IgD-negative memory B cell (primary cell): Measurements from ENCODE around the gene SLC18A3. TPM values are rescaled to one million over a fixed set of nuclear protein-coding genes. Genes with fewer than 3 reads are reported as not detected.
A peak's percentile ranks its signal among the peaks of the same experiment; 100 is the strongest.

ENCODE experiments used
- H3K27ac Mint-ChIP-seq, 3 donors: one replicate each; pipeline ENCODE4 v1.8.0; 2020 to 2022; ENCODE audit warnings: mild to moderate bottlenecking in 3 of 3, mixed read lengths in 3 of 3, moderate library complexity in 1 of 3
- H3K27me3 Mint-ChIP-seq: one replicate; pipeline ENCODE4 v1.8.0; 2021; ENCODE audit warnings: mixed read lengths
- H3K36me3 Mint-ChIP-seq: one replicate; pipeline ENCODE4 v1.8.0; 2020; ENCODE audit warnings: mild to moderate bottlenecking, mixed read lengths
- H3K4me1 Mint-ChIP-seq, 3 donors: one replicate each; pipeline ENCODE4 v1.8.0; 2020 to 2022; ENCODE audit warnings: mixed read lengths in 3 of 3, mild to moderate bottlenecking in 1 of 3
- H3K4me3 Mint-ChIP-seq, 4 donors: one replicate each; pipeline ENCODE4 v1.8.0; 2020 to 2022; ENCODE audit warnings: mild to moderate bottlenecking in 4 of 4, mixed read lengths in 4 of 4, moderate library complexity in 3 of 4
- H3K9me3 Mint-ChIP-seq, 3 donors: one replicate each; pipeline ENCODE4 v1.8.0; 2020 to 2021; ENCODE audit warnings: mixed read lengths in 3 of 3, mild to moderate bottlenecking in 1 of 3
- polyA plus RNA-seq: library from polyadenylated mRNA; unstranded; fragments of 300-500 nt; fragmentation: Illumina TruSeq; gene quantifications from one replicate; pipeline ENCODE4 v1.2.3, GENCODE V29; 2021

SLC18A3 gene
- polyA plus RNA-seq, 1 donor from 2014 or later: not detected

DNA sequence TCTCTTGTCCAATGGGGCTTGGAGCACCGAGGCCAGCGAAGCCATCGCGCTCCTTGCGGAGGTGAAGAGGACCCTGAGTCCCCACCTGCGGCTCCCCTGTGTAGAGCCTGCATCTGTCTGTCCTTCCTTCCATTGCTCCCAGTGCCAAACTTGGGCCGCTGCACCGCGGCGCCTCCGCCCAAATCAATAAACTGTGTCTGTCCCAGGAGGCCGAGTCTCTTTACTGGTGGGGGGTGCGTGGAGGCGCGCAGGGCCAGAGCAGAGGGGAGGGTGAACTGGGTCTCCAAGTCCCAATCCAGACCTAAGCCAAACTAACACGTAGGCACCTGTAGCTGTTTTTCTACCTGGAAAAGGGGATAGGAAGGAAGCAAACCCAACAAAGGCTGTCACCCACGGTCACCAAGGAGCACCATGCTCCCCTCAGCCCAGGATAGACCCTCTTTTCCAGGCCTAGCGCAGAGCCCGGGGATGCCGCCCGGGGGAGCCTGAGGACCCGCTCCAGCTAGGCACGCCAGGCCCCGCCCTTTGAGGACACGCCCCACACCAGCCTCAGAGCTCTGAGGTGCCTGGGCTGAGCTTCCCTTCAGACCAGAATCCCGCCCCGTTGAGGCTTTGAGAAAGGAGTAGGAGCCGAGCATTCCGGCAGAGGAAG is 2.5 kb downstream of the SLC18A3 start:
- H3K4me1 Mint-ChIP-seq: peaks cover 9 to 10% (median 9%) of the 10 kb centered on the region in 3 donors
- peaks cover 0 to 4% (median 2%) of the 10 kb centered on the region in 3 donors for H3K9me3 Mint-ChIP-seq
- H3K36me3 Mint-ChIP-seq: no peaks in the 10 kb centered on the region
- H3K27ac Mint-ChIP-seq: peak overlapping the region in 2 of 3 donors; percentile 64 to 81
- H3K27me3 Mint-ChIP-seq: peaks cover 68% of the 10 kb centered on the region
- no peak overlapping the region for H3K4me3 Mint-ChIP-seq

GRCh38 chr10:49613165-49613881 is 3.2 kb downstream of the SLC18A3 start:
- Mint-ChIP-seq H3K27me3 (peaks cover 66% of the 10 kb centered on the region), H3K4me1 (peaks cover 9 to 10% (median 9%) of the 10 kb centered on the region in 3 donors), H3K36me3 (no peaks in the 10 kb centered on the region), H3K27ac (peak overlapping the region in 1 of 3 donors; percentile 64), H3K9me3 (peaks cover 0 to 4% (median 2%) of the 10 kb centered on the region in 3 donors), H3K4me3 (peak overlapping the region in 2 of 4 donors; percentile 43 to 79)

- no peaks in the 10 kb centered on the region for H3K36me3 Mint-ChIP-seq
- H3K9me3 Mint-ChIP-seq: peaks cover 0 to 3% (median 2%) of the 10 kb centered on the region in 3 donors
- H3K27ac Mint-ChIP-seq: peak within 1 kb of the TSS in 1 of 3 donors; percentile 64
- peak within 1 kb of the TSS in 2 of 4 donors; percentile 43 to 79 for H3K4me3 Mint-ChIP-seq
- H3K27me3 Mint-ChIP-seq: peaks cover 62% of the 10 kb centered on the region
- peaks cover 7 to 10% (median 9%) of the 10 kb centered on the region in 3 donors for H3K4me1 Mint-ChIP-seq
Observed at GRCh38 chr10:49613882-49614241, 3.8 kb downstream of the SLC18A3 start, which contains the start of gene CHAT. TSS of gene CHAT (plus strand) at chr10:49614037. CDS start at chr10:49614190, 153 bp downstream.

- H3K4me3 Mint-ChIP-seq: peak overlapping the region in 1 of 4 donors; percentile 43
- H3K9me3 Mint-ChIP-seq: peaks cover 0 to 3% (median 2%) of the 10 kb centered on the region in 3 donors
- no peaks in the 10 kb centered on the region for H3K36me3 Mint-ChIP-seq
- H3K27ac Mint-ChIP-seq: no peak overlapping the region
- peaks cover 7 to 10% (median 9%) of the 10 kb centered on the region in 3 donors for H3K4me1 Mint-ChIP-seq
- H3K27me3 Mint-ChIP-seq: peaks cover 61% of the 10 kb centered on the region
Observed at GRCh38 chr10:49614242-49615198, 4.4 kb downstream of the SLC18A3 start.

DNA sequence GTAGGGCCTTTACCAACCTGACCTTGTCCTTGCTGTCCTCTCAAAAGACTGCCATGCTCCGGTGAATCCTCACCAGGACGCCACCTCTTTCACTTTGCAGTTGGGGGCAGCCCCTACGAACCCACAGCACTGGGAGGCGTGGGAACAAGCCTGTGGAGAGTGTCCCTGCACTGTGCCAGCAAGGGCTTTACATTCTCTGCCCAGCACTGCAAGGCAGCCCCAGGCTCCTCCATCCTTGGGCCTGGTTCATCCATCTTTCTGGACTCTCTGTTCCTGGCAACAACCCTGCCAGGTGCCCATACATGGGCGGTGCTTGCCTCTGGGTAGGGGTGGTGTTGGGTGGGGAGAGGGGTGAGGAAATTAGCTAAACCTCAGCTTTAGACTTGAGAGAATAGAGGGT is 5.1 kb downstream of the SLC18A3 start:
- Mint-ChIP-seq H3K4me1 (peaks cover 7 to 10% (median 9%) of the 10 kb centered on the region in 3 donors), H3K9me3 (peaks cover 0 to 3% (median 2%) of the 10 kb centered on the region in 3 donors), H3K36me3 (no peaks in the 10 kb centered on the region), H3K27me3 (peaks cover 62% of the 10 kb centered on the region), H3K4me3 (peak overlapping the region in 1 of 4 donors; percentile 39), H3K27ac (no peak overlapping the region)

DNA sequence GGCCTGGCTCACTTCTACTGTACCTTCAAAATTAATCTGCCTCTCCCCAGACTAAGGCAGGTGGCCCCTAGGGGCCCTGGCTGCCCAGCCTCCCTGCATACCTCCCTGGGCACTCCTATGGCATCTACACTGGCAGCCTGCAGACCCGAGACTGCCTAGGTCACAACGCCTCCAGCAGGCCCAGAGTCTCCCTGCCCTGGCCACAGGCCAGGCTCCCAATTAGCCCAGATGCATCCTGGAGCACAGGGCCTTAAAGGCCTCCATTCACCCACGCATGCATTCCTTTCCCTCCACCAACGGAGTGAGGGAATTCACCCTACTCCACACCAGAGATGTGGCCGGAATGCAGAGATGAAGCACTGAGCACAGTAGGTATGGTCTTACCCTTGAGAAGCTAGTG is 5.6 kb downstream of the SLC18A3 start:
- H3K36me3 Mint-ChIP-seq: no peaks in the 10 kb centered on the region
- peaks cover 7 to 10% (median 9%) of the 10 kb centered on the region in 3 donors for H3K4me1 Mint-ChIP-seq
- peaks cover 0 to 3% (median 2%) of the 10 kb centered on the region in 3 donors for H3K9me3 Mint-ChIP-seq
- no peak overlapping the region for H3K27ac Mint-ChIP-seq
- peaks cover 64% of the 10 kb centered on the region for H3K27me3 Mint-ChIP-seq
- no peak overlapping the region for H3K4me3 Mint-ChIP-seq

DNA sequence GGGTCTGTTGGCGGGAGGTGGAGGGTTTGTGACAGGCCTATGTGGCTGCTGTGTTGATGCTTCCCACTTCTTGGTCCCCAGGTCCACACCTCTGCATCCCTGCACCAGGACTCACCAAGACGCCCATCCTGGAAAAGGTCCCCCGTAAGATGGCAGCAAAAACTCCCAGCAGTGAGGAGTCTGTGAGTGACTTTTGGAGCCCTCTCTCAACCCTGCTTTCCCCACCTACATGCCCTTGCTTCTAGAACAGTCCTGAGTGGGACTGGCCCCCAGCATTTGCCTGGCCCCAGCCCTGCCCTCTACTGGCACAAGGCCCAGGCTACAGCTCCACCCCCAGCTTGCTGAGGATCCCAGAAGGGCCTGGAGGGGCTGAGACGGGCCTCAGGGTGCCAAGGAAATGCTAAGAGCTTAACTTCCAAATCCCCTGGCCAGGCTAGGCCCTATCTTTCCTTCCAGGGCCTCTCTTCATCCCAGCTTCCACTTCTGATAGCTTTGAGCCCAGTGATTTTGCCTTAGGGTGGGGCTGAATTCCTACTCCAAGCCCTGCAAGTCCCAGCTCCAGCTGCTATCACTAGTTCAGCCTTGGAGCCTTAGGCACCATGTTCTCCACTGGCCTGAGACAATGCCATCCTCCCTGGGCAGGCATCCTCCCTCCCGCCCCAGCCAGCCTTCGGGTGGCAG is 6.5 kb downstream of the SLC18A3 start:
- Mint-ChIP-seq H3K27me3 (peaks cover 58% of the 10 kb centered on the region), H3K9me3 (peaks cover 0 to 3% (median 0%) of the 10 kb centered on the region in 3 donors), H3K4me3 (peak overlapping the region in 1 of 4 donors; percentile 73), H3K36me3 (no peaks in the 10 kb centered on the region), H3K27ac (no peak overlapping the region), H3K4me1 (peaks cover 7 to 10% (median 9%) of the 10 kb centered on the region in 3 donors)

DNA sequence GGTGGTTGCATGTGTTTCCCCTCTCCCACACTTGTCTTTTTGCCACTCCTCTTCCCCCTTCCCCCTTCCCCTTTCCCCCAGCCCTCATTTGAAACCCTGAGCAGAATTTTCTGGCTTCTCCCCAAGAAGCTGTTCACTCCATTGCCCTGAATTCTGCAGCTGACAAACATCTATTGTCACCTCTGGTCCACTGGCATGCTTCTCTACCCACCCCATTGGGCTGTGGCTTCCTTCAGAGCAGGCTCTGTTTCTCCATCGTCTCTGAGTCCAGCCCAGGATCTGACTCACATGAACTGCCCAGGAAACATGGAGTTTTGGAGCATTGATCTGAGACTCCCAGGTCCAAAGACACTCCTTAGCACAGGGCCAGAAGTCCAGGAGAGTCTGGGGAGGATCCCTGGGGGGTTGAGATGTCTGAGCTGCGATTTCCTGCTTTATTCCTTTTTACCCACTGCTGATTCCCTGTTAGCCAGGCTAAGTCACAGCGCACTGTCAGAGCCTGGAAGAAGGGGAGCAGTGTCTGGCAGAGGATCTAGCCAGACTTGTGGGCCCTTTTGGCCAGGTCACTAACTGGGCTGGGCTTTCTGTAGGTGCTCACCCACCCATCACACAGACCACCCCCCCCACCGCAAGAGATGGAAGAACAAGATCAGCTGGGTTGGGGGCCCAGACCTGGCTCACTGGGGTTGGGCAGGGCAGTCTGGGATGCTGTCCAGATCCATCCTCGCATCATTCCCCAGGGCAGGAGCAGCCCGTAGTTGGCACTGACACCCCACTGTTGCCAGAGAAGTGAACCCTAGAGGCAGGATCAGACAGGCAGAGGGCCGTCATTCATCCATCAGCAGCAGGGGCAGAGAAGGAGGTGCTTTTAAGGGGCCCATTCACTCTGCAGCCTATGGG is 7.3 kb downstream of the SLC18A3 start:
- no peaks in the 10 kb centered on the region for H3K36me3 Mint-ChIP-seq

DNA sequence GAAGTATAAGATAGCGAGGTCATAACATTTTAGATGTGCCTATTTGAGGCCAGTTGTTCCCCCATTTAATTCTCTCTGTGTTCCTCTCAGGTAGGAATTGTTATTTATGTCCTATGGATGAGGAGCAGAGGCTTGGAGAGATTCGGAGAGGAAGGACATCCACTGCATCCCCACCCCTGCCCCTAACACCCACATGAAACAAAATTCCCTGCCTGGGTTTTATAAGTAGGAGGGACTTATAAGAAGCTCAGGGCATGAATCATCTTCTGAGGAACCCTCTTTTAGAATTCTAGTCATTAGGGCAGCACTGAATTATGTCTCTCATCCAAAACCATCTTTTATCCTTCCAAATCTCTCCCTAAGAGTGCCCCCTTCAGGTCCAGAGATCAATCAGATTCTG is 8.7 kb downstream of the SLC18A3 start:
- no peaks in the 10 kb centered on the region for H3K9me3 Mint-ChIP-seq
- H3K36me3 Mint-ChIP-seq: no peaks in the 10 kb centered on the region
- H3K4me1 Mint-ChIP-seq: peaks cover 0 to 3% (median 1%) of the 10 kb centered on the region in 3 donors
- H3K27me3 Mint-ChIP-seq: peaks cover 46% of the 10 kb centered on the region
- no peak overlapping the region for H3K27ac Mint-ChIP-seq
- no peak overlapping the region for H3K4me3 Mint-ChIP-seq

More for the DNA sequence above, 7.3 kb downstream of the SLC18A3 start:
- Mint-ChIP-seq H3K4me3 (no peak overlapping the region), H3K27ac (no peak overlapping the region), H3K4me1 (peaks cover 5 to 7% (median 7%) of the 10 kb centered on the region in 3 donors), H3K9me3 (peaks cover 0 to 3% (median 0%) of the 10 kb centered on the region in 3 donors), H3K27me3 (peaks cover 54% of the 10 kb centered on the region)

DNA sequence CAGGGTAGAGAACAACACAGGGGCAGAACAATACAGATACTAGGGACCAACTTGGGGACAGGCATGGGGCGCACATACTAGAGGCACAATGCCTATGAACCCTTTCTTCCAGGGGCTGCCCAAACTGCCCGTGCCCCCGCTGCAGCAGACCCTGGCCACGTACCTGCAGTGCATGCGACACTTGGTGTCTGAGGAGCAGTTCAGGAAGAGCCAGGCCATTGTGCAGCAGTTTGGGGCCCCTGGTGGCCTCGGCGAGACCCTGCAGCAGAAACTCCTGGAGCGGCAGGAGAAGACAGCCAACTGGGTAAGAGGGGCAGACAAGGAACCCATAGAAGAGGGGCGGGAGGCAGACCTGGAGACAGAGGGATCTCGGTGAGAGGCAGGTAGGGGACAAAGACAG is 9.5 kb downstream of the SLC18A3 start:
- H3K27me3 Mint-ChIP-seq: peaks cover 42% of the 10 kb centered on the region
- peaks cover 0 to 2% (median 0%) of the 10 kb centered on the region in 3 donors for H3K9me3 Mint-ChIP-seq
- H3K4me1 Mint-ChIP-seq: peaks cover 0 to 2% (median under 1%) of the 10 kb centered on the region in 3 donors
- no peak overlapping the region for H3K4me3 Mint-ChIP-seq
- no peaks in the 10 kb centered on the region for H3K36me3 Mint-ChIP-seq
- H3K27ac Mint-ChIP-seq: no peak overlapping the region

GRCh38 chr10:49620286-49620810 is 10.2 kb downstream of the SLC18A3 start:
- H3K9me3 Mint-ChIP-seq: peaks cover 0 to 2% (median 0%) of the 10 kb centered on the region in 3 donors
- no peaks in the 10 kb centered on the region for H3K4me1 Mint-ChIP-seq
- H3K27me3 Mint-ChIP-seq: peaks cover 36% of the 10 kb centered on the region
- no peak overlapping the region for H3K4me3 Mint-ChIP-seq
- H3K36me3 Mint-ChIP-seq: no peaks in the 10 kb centered on the region
- no peak overlapping the region for H3K27ac Mint-ChIP-seq

- Mint-ChIP-seq H3K36me3 (no peaks in the 10 kb centered on the region), H3K27me3 (peaks cover 31% of the 10 kb centered on the region), H3K9me3 (peaks cover 0 to 2% (median 0%) of the 10 kb centered on the region in 3 donors), H3K27ac (no peak overlapping the region), H3K4me3 (no peak overlapping the region), H3K4me1 (no peaks in the 10 kb centered on the region)
Observed at GRCh38 chr10:49620841-49621378, 10.8 kb downstream of the SLC18A3 start.

DNA sequence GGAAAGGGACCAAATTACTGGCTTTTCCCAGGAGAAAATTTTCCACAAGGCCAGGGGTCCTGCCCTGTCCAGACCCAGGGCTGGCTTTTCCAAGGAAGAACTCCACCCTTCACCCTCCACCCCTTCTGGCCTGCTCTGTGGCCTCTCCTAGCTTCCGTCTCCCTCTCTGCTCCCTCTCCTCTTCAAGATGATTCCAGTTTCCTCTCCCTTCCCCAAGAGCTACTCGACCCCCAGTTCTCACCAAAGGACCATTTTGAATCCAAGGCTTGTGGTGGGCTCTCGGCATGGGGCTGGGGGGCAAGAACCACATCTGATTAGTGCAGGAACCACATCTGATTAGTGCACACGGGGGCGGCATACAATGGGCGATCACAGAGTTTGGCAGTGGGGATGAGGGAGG is 11.5 kb downstream of the SLC18A3 start:
- H3K4me3 Mint-ChIP-seq: no peak overlapping the region
- H3K27ac Mint-ChIP-seq: no peak overlapping the region
- peaks cover 0 to 2% (median 0%) of the 10 kb centered on the region in 3 donors for H3K9me3 Mint-ChIP-seq
- no peaks in the 10 kb centered on the region for H3K36me3 Mint-ChIP-seq
- H3K4me1 Mint-ChIP-seq: no peaks in the 10 kb centered on the region
- H3K27me3 Mint-ChIP-seq: peaks cover 27% of the 10 kb centered on the region
